ENCODE results near the gene ALK.

DNA sequence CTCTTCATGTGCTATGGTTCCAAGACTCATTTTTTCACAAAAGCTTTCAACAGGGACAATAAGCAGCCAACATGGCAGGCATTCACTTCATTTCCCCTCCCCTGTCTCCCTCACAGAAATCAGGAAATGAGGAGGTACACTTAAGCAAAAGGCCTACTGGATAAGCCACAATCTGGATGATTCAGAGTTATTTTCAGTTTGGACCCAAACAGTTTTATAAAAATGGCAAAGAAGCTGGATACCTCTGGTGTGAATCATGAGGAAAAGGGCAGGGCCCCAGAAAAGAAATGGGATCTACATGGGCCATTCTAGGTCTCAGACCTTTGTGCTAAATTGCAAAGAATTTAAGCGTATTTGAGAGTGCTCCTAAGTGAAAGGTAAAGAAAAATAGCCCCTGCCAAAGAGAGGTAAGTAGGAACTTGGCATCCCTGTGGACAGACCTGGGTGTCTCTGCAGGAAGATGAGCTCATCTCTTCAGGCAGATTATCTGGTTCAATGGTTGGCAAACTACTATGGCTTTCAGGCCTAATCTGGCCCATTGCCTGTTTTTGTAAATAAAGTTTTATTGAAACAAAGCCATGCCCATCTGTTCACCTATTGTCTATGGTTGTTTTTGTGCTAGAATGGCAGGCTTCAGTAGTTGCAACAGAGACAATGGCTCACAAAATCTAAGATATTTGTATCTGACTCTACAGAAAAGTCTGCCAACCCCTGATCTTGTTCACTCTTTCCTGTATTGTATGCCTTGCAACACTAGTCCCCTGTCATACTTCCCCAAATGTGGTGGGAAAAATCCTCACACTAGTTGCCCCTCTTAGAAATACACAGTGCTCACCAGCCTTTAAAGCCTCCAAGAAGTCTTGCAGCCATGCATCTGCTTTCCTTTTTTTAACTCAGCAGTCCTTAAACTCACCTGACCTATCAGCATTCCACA, 315.0 kb downstream of the ALK start:
- TF ChIP-seq POLR2A (IDR thresholded peaks at IDR 0.05; ENCODE audit: low read depth) = no peak
- TF ChIP-seq, protein P1, sequence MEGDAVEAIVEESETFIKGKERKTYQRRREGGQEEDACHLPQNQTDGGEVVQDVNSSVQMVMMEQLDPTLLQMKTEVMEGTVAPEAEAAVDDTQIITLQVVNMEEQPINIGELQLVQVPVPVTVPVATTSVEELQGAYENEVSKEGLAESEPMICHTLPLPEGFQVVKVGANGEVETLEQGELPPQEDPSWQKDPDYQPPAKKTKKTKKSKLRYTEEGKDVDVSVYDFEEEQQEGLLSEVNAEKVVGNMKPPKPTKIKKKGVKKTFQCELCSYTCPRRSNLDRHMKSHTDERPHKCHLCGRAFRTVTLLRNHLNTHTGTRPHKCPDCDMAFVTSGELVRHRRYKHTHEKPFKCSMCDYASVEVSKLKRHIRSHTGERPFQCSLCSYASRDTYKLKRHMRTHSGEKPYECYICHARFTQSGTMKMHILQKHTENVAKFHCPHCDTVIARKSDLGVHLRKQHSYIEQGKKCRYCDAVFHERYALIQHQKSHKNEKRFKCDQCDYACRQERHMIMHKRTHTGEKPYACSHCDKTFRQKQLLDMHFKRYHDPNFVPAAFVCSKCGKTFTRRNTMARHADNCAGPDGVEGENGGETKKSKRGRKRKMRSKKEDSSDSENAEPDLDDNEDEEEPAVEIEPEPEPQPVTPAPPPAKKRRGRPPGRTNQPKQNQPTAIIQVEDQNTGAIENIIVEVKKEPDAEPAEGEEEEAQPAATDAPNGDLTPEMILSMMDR (IDR thresholded peaks at IDR 0.05) = no peak

Measured in esophagus muscularis mucosa (tissue), 3 donors.